ENCODE measurements around the gene ARHGEF4. TPM values are rescaled to one million over a fixed set of nuclear protein-coding genes. Genes with fewer than 3 reads are reported as not detected.

ARHGEF4 gene
- total and polyA plus RNA-seq, 2 donors (not counting 3 experiments of a cell fraction or from before 2014, with no cell fraction given): not detected

GRCh38 chr2:131022731-131023130, 186.0 kb downstream of the ARHGEF4 start:
- CTCF ChIA-PET: interaction anchor here (1.3 kb wide), 1 partner anchor 14 kb away, joined by 5 read pairs; no protein-coding TSS in a partner anchor
- DNase-seq (ENCODE audit: low read depth, low spot score): no peak
- H3K4me3 ChIP-seq (replicated peaks in 1 of 3; ENCODE audit: insufficient read depth in 1 of 3, low read depth in 1 of 3, low read length in 3 of 3): no peak overlapping the region
- H3K4me2 ChIP-seq (ENCODE audit: insufficient read depth, low read length): no peak overlapping the region
- no peak overlapping the region for H3K9ac ChIP-seq (replicated peaks; ENCODE audit: extremely low read depth, insufficient read depth, low read length)
- no TSS peak for BruUV-seq (replicated peaks)
- POLR2A ChIA-PET: no interaction called here
- dilution Hi-C loops (cut with MboI; ENCODE audit: extremely low pct_ligation_motif_present, low sequenced_read_pairs): no loop called here
- H3K4me1 ChIP-seq (ENCODE audit: control insufficient read depth, extremely low read depth, insufficient read depth, low read length): no peaks in the 10 kb centered on the region
- H3K9me3 ChIP-seq (replicated peaks; ENCODE audit: control insufficient read depth, insufficient read depth, low read length): no peaks in the 10 kb centered on the region
- H3K27ac ChIP-seq (ENCODE audit: insufficient read depth, low read depth, low read length): no peak overlapping the region
- FAIRE-seq: no peak
- H3K27me3 ChIP-seq (ENCODE audit: control insufficient read depth in 2 of 2, insufficient read depth in 2 of 2, low read length in 2 of 2): peaks cover 0 to 6% of the 10 kb centered on the region in 2 experiments
- H2AFZ ChIP-seq (ENCODE audit: low read depth, low read length): no peak overlapping the region
- no peaks in the 10 kb centered on the region for H3K79me2 ChIP-seq (ENCODE audit: control insufficient read depth, insufficient read depth, low read length)
- intact Hi-C loops (cut with micrococcal nuclease): no loop called here
- H3K9me1 ChIP-seq (replicated peaks; ENCODE audit: control insufficient read depth, extremely low read depth, insufficient read depth, low read length): no peaks in the 10 kb centered on the region
- no peaks in the 10 kb centered on the region for H4K20me1 ChIP-seq (replicated peaks; ENCODE audit: control insufficient read depth, extremely low read depth, insufficient read depth, low read length)
- TF ChIP-seq MYC (IDR thresholded peaks at IDR 0.05; ENCODE audit: low read depth, low read length): no peak
- TF ChIP-seq POLR2AphosphoS5 (IDR thresholded peaks at IDR 0.05; ENCODE audit: insufficient read depth, low read depth, low read length): no peak
- no peaks in the 10 kb centered on the region for H3K36me3 ChIP-seq (ENCODE audit: control insufficient read depth in 2 of 2, extremely low read depth in 1 of 2, insufficient read depth in 2 of 2, low read length in 2 of 2)

GRCh38 chr2:131023758-131024157, 187.0 kb downstream of the ARHGEF4 start:
- POLR2A ChIA-PET: no interaction called here
- no TSS peak for BruUV-seq (replicated peaks)
- TF ChIP-seq POLR2AphosphoS5 (IDR thresholded peaks at IDR 0.05; ENCODE audit: insufficient read depth, low read depth, low read length): no peak
- TF ChIP-seq MYC (IDR thresholded peaks at IDR 0.05; ENCODE audit: low read depth, low read length): no peak
- TF ChIP-seq CTCF (IDR thresholded peaks at IDR 0.05; ENCODE audit: extremely low read depth in 1 of 2, insufficient read depth in 1 of 2, low read depth in 1 of 2, low read length in 2 of 2): no peak
- no peak for TF ChIP-seq JUN (IDR thresholded peaks at IDR 0.05; ENCODE audit: borderline replicate concordance, insufficient read depth, insufficient read length, low read depth)
- no peak for TF ChIP-seq MAX (IDR thresholded peaks at IDR 0.05; ENCODE audit: insufficient read depth, insufficient read length)
- TF ChIP-seq EZH2 (IDR thresholded peaks at IDR 0.05; ENCODE audit: borderline replicate concordance, low read depth, low read length, severe bottlenecking): no peak
- no peak for TF ChIP-seq POLR2A (IDR thresholded peaks at IDR 0.05; ENCODE audit: low read depth, low read length)
- no peak for TF ChIP-seq FOS (IDR thresholded peaks at IDR 0.05; ENCODE audit: borderline replicate concordance, insufficient read depth, low read length)
- no peak for TF ChIP-seq GATA2 (IDR thresholded peaks at IDR 0.05; ENCODE audit: insufficient read depth, insufficient read length, low read depth, low read length)
- dilution Hi-C loops (cut with MboI; ENCODE audit: extremely low pct_ligation_motif_present, low sequenced_read_pairs): no loop called here
- H3K4me2 ChIP-seq (ENCODE audit: insufficient read depth, low read length): no peak overlapping the region
- no peak overlapping the region for H3K27ac ChIP-seq (ENCODE audit: insufficient read depth, low read depth, low read length)
- peaks cover 0 to 6% of the 10 kb centered on the region in 2 experiments for H3K27me3 ChIP-seq (ENCODE audit: control insufficient read depth in 2 of 2, insufficient read depth in 2 of 2, low read length in 2 of 2)
- no peaks in the 10 kb centered on the region for H3K9me1 ChIP-seq (replicated peaks; ENCODE audit: control insufficient read depth, extremely low read depth, insufficient read depth, low read length)
- DNase-seq (ENCODE audit: low read depth, low spot score): no peak
- no peak for FAIRE-seq
- intact Hi-C loops (cut with micrococcal nuclease): no loop called here
- H3K4me3 ChIP-seq (replicated peaks in 1 of 3; ENCODE audit: insufficient read depth in 1 of 3, low read depth in 1 of 3, low read length in 3 of 3): no peak overlapping the region
- no peak overlapping the region for H3K9ac ChIP-seq (replicated peaks; ENCODE audit: extremely low read depth, insufficient read depth, low read length)
- H3K4me1 ChIP-seq (ENCODE audit: control insufficient read depth, extremely low read depth, insufficient read depth, low read length): no peaks in the 10 kb centered on the region
- no peaks in the 10 kb centered on the region for H3K79me2 ChIP-seq (ENCODE audit: control insufficient read depth, insufficient read depth, low read length)
- H4K20me1 ChIP-seq (replicated peaks; ENCODE audit: control insufficient read depth, extremely low read depth, insufficient read depth, low read length): no peaks in the 10 kb centered on the region
- H3K9me3 ChIP-seq (replicated peaks; ENCODE audit: control insufficient read depth, insufficient read depth, low read length): no peaks in the 10 kb centered on the region
- H3K36me3 ChIP-seq (ENCODE audit: control insufficient read depth in 2 of 2, extremely low read depth in 1 of 2, insufficient read depth in 2 of 2, low read length in 2 of 2): no peaks in the 10 kb centered on the region
- H2AFZ ChIP-seq (ENCODE audit: low read depth, low read length): no peak overlapping the region
- CTCF ChIA-PET: no interaction called here

Measured in endothelial cell of umbilical vein (primary cell).